B cell (primary cell): Measurements from ENCODE around the gene COL19A1. TPM values are rescaled to one million over a fixed set of nuclear protein-coding genes. Genes with fewer than 3 reads are reported as not detected.

Experiments
- ATAC-seq: fragments of 200-7000 bp; cut with Tn5 transposase; one replicate; pipeline ENCODE4 v1.10.0; 2021; ENCODE audit warnings: low read depth, mild to moderate bottlenecking, moderate number of reproducible peaks, moderate library complexity
- CTCF ChIA-PET: fragments of 350-600 bp; sonication (Branson Sonifier 250); formaldehyde crosslinking; loops from one replicate; lab custom pipeline; 2021; ENCODE audit warnings: antibody characterized with exemption, inconsistent platforms; lab: Charles Lee
- POLR2A ChIA-PET: fragments of 350-600 bp; sonication (Branson Sonifier 250); formaldehyde crosslinking; loops from one replicate; lab custom pipeline; 2021; ENCODE audit warnings: antibody characterized with exemption; lab: Charles Lee
- DNase-seq: peaks from one replicate; pipeline ENCODE4 v3.0.0; 2013
- H2AFZ ChIP-seq: 2 replicates; pipeline ENCODE4 v1.6.1; 2012; ENCODE audit warnings: mild to moderate bottlenecking, low read depth, low read length; ENCODE audit not compliant: insufficient read depth, poor library complexity, severe bottlenecking
- H3K27ac ChIP-seq, 2 donors: 1 replicate in 1 of 2; 2 replicates in 1 of 2; pipeline ENCODE4 v1.5.1; 2012 to 2013; ENCODE audit warnings: low read length in 2 of 2, mild to moderate bottlenecking in 2 of 2, moderate library complexity in 1 of 2
- H3K27me3 ChIP-seq, 4 experiments: fragments of 200-600 bp in 1 of 4; sonication (generic) in 1 of 4; replicated peaks in 1 of 4; 1 replicate in 2 of 4; 2 replicates in 2 of 4; pipeline versions ENCODE4 v1.6.1 to v1.7.0; 2013 to 2016; ENCODE audit warnings: low read length in 3 of 4, mild to moderate bottlenecking in 2 of 4, mixed read lengths in 1 of 4, moderate library complexity in 1 of 4; ENCODE audit not compliant: insufficient read depth in 4 of 4, control insufficient read depth in 3 of 4; ENCODE audit errors: control extremely low read depth in 1 of 4
- H3K36me3 ChIP-seq, 2 experiments: replicated peaks in 1 of 2; 1 replicate in 1 of 2; 2 replicates in 1 of 2; pipeline versions ENCODE4 v1.6.1 to v1.7.1; 2013; ENCODE audit warnings: low read length in 1 of 2; ENCODE audit not compliant: insufficient read depth in 2 of 2, control insufficient read depth in 1 of 2; ENCODE audit errors: control extremely low read depth in 1 of 2, extremely low read depth in 1 of 2
- H3K4me1 ChIP-seq, 2 donors: fragments of 200-600 bp in 1 of 2; sonication (generic) in 1 of 2; 1 replicate in 1 of 2; 2 replicates in 1 of 2; pipeline versions ENCODE4 v1.5.1 to v1.6.1; 2013 to 2017; ENCODE audit warnings: low read length in 2 of 2; ENCODE audit not compliant: control insufficient read depth in 2 of 2, insufficient read depth in 2 of 2
- H3K4me2 ChIP-seq: replicated peaks from 2 replicates; pipeline ENCODE3; 2012; ENCODE audit warnings: mild to moderate bottlenecking, low read depth, low read length; ENCODE audit not compliant: poor library complexity, severe bottlenecking
- H3K4me3 ChIP-seq, 5 experiments: fragments of 200-600 bp in 1 of 5; sonication (generic) in 1 of 5; 1 replicate in 3 of 5; 2 replicates in 2 of 5; pipeline versions ENCODE4 v1.5.1 to v1.7.0; 2011 to 2016; ENCODE audit warnings: low read length in 4 of 5, mild to moderate bottlenecking in 4 of 5, low read depth in 2 of 5, control low read depth in 1 of 5, moderate library complexity in 1 of 5; ENCODE audit not compliant: insufficient read depth in 1 of 5; ENCODE audit errors: control extremely low read depth in 1 of 5, extremely low read depth in 1 of 5
- H3K79me2 ChIP-seq: fragments of 200-600 bp; sonication (generic); one replicate; pipeline ENCODE4 v1.6.0; 2016; ENCODE audit warnings: low read length; ENCODE audit not compliant: control insufficient read depth, insufficient read depth
- H3K9ac ChIP-seq: fragments of 200-600 bp; sonication (generic); 2 replicates; pipeline ENCODE4 v1.6.1; 2017; ENCODE audit warnings: mild to moderate bottlenecking, low read length, moderate library complexity
- H3K9me3 ChIP-seq, 3 donors: one replicate each; pipeline versions ENCODE4 v1.6.1 to v1.7.1; 2013; ENCODE audit warnings: low read length in 2 of 3; ENCODE audit not compliant: control insufficient read depth in 2 of 3, insufficient read depth in 1 of 3; ENCODE audit errors: control extremely low read depth in 1 of 3
- H4K20me1 ChIP-seq: 2 replicates; pipeline ENCODE4 v1.6.0; 2012; ENCODE audit warnings: mild to moderate bottlenecking, low read length; ENCODE audit not compliant: insufficient read depth, control insufficient read depth, poor library complexity, severe bottlenecking
- H3K27ac Mint-ChIP-seq: one replicate; pipeline ENCODE4 v1.8.0; 2021; ENCODE audit warnings: mixed read lengths
- H3K27me3 Mint-ChIP-seq: one replicate; pipeline ENCODE4 v1.8.0; 2021; ENCODE audit warnings: mixed read lengths
- H3K4me1 Mint-ChIP-seq: one replicate; pipeline ENCODE4 v1.8.0; 2021; ENCODE audit warnings: mixed read lengths
- H3K4me3 Mint-ChIP-seq: one replicate; pipeline ENCODE4 v1.8.0; 2021; ENCODE audit warnings: mixed read lengths
- H3K9me3 Mint-ChIP-seq: one replicate; pipeline ENCODE4 v1.8.0; 2022; ENCODE audit warnings: mixed read lengths; ENCODE audit not compliant: insufficient read depth
- EZH2 ChIP-seq: IDR thresholded peaks from 2 replicates; pipeline ENCODE4 v1.6.1; 2012; ENCODE audit warnings: borderline replicate concordance, low read depth, mild to moderate bottlenecking, moderate library complexity, low read length; ENCODE audit not compliant: insufficient read depth, poor library complexity, severe bottlenecking
- WGBS: methylation state at CpG from one replicate; pipeline ENCODE4 v1.1.5; 2013; ENCODE audit warnings: missing lambda C conversion rate; ENCODE audit not compliant: insufficient coverage; 5-methylcytosine and 5-hydroxymethylcytosine counted together
- intact Hi-C: fragments of 100-400 bp; cut with micrococcal nuclease; formaldehyde crosslinking; loops from one replicate; pipeline ENCODE4 v1.10.0; 2022
- polyA plus RNA-seq: library from polyadenylated mRNA; depleted of rRNA; stranded (reverse); fragments of >200 nt; gene quantifications from 2 replicates; pipeline ENCODE4 v1.2.3, GENCODE V29; 2012
- total RNA-seq, 2 donors: library from RNA; stranded (reverse); fragments of 120-200 nt in 1 of 2; gene quantifications; 1 replicate in 1 of 2; 2 replicates in 1 of 2; pipeline versions ENCODE4 v1.2.3 to v1.2.4, GENCODE V29; 2013 to 2022
- TF ChIP-seq, protein P1 (sequence below): fragments of 200-600 bp; IDR thresholded peaks from one replicate; pipeline ENCODE4 v1.8.0; 2022; ENCODE audit warnings: antibody characterized with exemption, mild to moderate bottlenecking

The COL19A1 gene
- total and polyA plus RNA-seq, 2 donors (not counting 1 experiment from before 2014, with no cell fraction given), result 14.6 to 61.4 TPM

DNA sequence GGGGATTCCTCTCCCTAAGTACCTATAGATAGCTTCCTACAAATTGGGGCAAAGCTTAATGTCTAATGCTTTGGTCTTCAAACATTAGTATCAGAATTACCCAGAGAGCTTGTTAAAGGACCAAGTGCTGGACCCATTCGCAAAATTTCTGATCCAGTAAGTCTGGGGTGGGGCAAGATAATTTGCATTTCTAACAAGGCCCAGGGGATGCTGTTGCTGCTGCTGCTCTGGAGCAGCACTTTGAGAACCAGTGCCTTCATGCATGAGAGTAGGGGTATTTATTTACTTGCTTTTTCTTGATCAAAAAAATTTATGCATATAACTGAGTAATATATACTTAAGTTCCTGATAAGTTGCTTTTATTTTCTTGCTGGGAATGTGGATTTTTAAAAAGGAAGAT lies 24.5 kb upstream of the COL19A1 start:
- no peak overlapping the region for H3K27ac Mint-ChIP-seq
- H3K4me3 ChIP-seq, result no peak overlapping the region
- POLR2A ChIA-PET, result interaction anchor here (1.6 kb wide), 1 partner anchor 45 kb away, joined by 3 read pairs; the partner anchor contains the start of gene LMBRD1
- no peak for DNase-seq
- H3K9ac ChIP-seq, result no peak overlapping the region
- no peaks in the 10 kb centered on the region for H3K9me3 ChIP-seq
- intact Hi-C loops, result no loop called here
- H3K27ac ChIP-seq, result no peak overlapping the region
- CTCF ChIA-PET, result interaction anchor here (1.0 to 2.0 kb wide), 5 partner anchors 19 to 266 kb away, joined by 3 to 5 read pairs (median 4); no protein-coding TSS in a partner anchor
- no peak for TF ChIP-seq EZH2
- TF ChIP-seq, protein P1, sequence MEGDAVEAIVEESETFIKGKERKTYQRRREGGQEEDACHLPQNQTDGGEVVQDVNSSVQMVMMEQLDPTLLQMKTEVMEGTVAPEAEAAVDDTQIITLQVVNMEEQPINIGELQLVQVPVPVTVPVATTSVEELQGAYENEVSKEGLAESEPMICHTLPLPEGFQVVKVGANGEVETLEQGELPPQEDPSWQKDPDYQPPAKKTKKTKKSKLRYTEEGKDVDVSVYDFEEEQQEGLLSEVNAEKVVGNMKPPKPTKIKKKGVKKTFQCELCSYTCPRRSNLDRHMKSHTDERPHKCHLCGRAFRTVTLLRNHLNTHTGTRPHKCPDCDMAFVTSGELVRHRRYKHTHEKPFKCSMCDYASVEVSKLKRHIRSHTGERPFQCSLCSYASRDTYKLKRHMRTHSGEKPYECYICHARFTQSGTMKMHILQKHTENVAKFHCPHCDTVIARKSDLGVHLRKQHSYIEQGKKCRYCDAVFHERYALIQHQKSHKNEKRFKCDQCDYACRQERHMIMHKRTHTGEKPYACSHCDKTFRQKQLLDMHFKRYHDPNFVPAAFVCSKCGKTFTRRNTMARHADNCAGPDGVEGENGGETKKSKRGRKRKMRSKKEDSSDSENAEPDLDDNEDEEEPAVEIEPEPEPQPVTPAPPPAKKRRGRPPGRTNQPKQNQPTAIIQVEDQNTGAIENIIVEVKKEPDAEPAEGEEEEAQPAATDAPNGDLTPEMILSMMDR, result no peak
- no peak for ATAC-seq
- peaks cover 12 to 24% of the 10 kb centered on the region in 2 donors for H3K4me1 ChIP-seq
- H3K9me3 Mint-ChIP-seq, result no peaks in the 10 kb centered on the region
- WGBS, result 0% methylated on average over 1 of the region's 1 CpG
- H3K36me3 ChIP-seq, result no peaks in the 10 kb centered on the region
- H3K4me1 Mint-ChIP-seq, result peaks cover 34% of the 10 kb centered on the region
- H4K20me1 ChIP-seq, result no peaks in the 10 kb centered on the region
- no peaks in the 10 kb centered on the region for H3K79me2 ChIP-seq
- no peak overlapping the region for H3K4me3 Mint-ChIP-seq
- no peaks in the 10 kb centered on the region for H3K27me3 Mint-ChIP-seq
- no peak overlapping the region for H2AFZ ChIP-seq
- peak overlapping the region; percentile 7 for H3K4me2 ChIP-seq
- no peaks in the 10 kb centered on the region for H3K27me3 ChIP-seq

DNA sequence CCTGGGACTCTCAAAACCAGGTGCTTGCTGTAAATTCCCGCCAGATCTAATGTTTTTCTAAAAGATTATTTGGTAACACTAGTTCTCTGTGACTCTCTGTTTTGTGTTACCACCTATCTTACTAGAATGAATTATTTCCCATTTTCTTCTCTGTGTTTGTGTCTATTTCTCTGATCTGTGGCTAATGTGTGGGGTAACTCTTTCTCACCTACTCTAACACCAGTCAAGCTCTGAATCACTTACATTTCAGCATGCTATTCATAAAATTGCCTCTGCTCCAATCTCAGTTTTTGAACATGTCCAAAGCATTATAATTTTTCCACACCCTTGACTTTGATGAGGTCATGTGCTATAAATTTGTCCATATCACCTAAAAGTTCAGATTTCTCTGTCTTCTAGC lies 23.2 kb upstream of the COL19A1 start:
- DNase-seq (no peak), ATAC-seq (no peak)
- Mint-ChIP-seq H3K27ac (no peak overlapping the region), H3K27me3 (no peaks in the 10 kb centered on the region), H3K4me1 (peaks cover 27% of the 10 kb centered on the region), H3K9me3 (no peaks in the 10 kb centered on the region), H3K4me3 (no peak overlapping the region)
- no peak overlapping the region for H2AFZ ChIP-seq
- no peak overlapping the region for H3K27ac ChIP-seq
- intact Hi-C loops, result no loop called here
- H4K20me1 ChIP-seq, result no peaks in the 10 kb centered on the region
- H3K9me3 ChIP-seq, result no peaks in the 10 kb centered on the region
- H3K4me1 ChIP-seq, result peaks cover 7 to 16% of the 10 kb centered on the region in 2 donors
- POLR2A ChIA-PET, result no interaction called here
- H3K36me3 ChIP-seq, result no peaks in the 10 kb centered on the region
- no peaks in the 10 kb centered on the region for H3K27me3 ChIP-seq
- no CpG with 5 or more reads among the region's 1 CpG for WGBS
- TF ChIP-seq EZH2, result no peak
- TF ChIP-seq, protein P1, result no peak
- CTCF ChIA-PET, result interaction anchor here (0.7 kb wide), 1 partner anchor 262 kb away, joined by 3 read pairs; no protein-coding TSS in a partner anchor
- no peak overlapping the region for H3K9ac ChIP-seq
- no peak overlapping the region for H3K4me2 ChIP-seq
- peaks cover 3% of the 10 kb centered on the region for H3K79me2 ChIP-seq
- H3K4me3 ChIP-seq, result no peak overlapping the region
